Liver (tissue), 9 donors: Measurements from ENCODE around the gene CCM2L. TPM values are rescaled to one million over a fixed set of nuclear protein-coding genes. Genes with fewer than 3 reads are reported as not detected.

ENCODE experiments used
- DNase-seq: peaks from one replicate; pipeline ENCODE4 v3.0.0-alpha.2; 2017; ENCODE audit warnings: low spot score
- H3K27ac ChIP-seq, 2 donors: one replicate each; pipeline ENCODE4 v1.7.0; 2013; ENCODE audit warnings: inconsistent platforms in 2 of 2, low read length in 2 of 2, control low read depth in 1 of 2, low read depth in 1 of 2, mild to moderate bottlenecking in 1 of 2
- H3K27me3 ChIP-seq, 4 donors: one replicate each; pipeline versions ENCODE4 v1.6.1 to v1.7.0; 2013; ENCODE audit warnings: low read length in 3 of 4, inconsistent platforms in 1 of 4, mild to moderate bottlenecking in 1 of 4, moderate library complexity in 1 of 4; ENCODE audit not compliant: control insufficient read depth in 4 of 4, insufficient read depth in 4 of 4
- H3K36me3 ChIP-seq, 4 donors: one replicate each; pipeline versions ENCODE4 v1.6.1 to v1.7.0; 2013; ENCODE audit warnings: low read length in 3 of 4, mild to moderate bottlenecking in 3 of 4, low read depth in 1 of 4, moderate library complexity in 1 of 4; ENCODE audit not compliant: control insufficient read depth in 4 of 4, insufficient read depth in 3 of 4
- H3K4me1 ChIP-seq, 4 donors: one replicate each; pipeline versions ENCODE4 v1.6.1 to v1.7.0; 2013; ENCODE audit warnings: low read length in 3 of 4, mild to moderate bottlenecking in 3 of 4, moderate library complexity in 1 of 4; ENCODE audit not compliant: control insufficient read depth in 4 of 4, insufficient read depth in 4 of 4
- H3K4me3 ChIP-seq, 3 donors: one replicate each; pipeline versions ENCODE4 v1.6.1 to v1.7.0; 2013; ENCODE audit warnings: low read length in 3 of 3, control low read depth in 1 of 3, low read depth in 1 of 3, mild to moderate bottlenecking in 1 of 3
- H3K9ac ChIP-seq, 2 donors: one replicate each; pipeline ENCODE4 v1.7.0; 2013; ENCODE audit warnings: low read length in 2 of 2, mild to moderate bottlenecking in 2 of 2, moderate library complexity in 2 of 2, control low read depth in 1 of 2, low read depth in 1 of 2
- H3K9me3 ChIP-seq, 4 donors: one replicate each; pipeline versions ENCODE4 v1.6.1 to v1.7.0; 2013; ENCODE audit warnings: low read length in 3 of 4; ENCODE audit not compliant: control insufficient read depth in 4 of 4
- FOXA1 ChIP-seq: IDR thresholded peaks from 2 replicates; pipeline ENCODE4 v1.6.1; 2016; ENCODE audit warnings: antibody characterized with exemption
- GABPA ChIP-seq, 2 donors: IDR thresholded peaks in 1 of 2; conservative IDR thresholded peaks in 1 of 2; 2 replicates each; pipeline ENCODE4 v1.6.1; 2016; ENCODE audit warnings: antibody characterized with exemption in 2 of 2, mild to moderate bottlenecking in 1 of 2, moderate library complexity in 1 of 2
- HNF4A ChIP-seq, 2 donors: conservative IDR thresholded peaks; 2 replicates each; pipeline ENCODE4 v1.6.1; 2016; ENCODE audit warnings: antibody characterized with exemption in 2 of 2, mild to moderate bottlenecking in 2 of 2
- HNF4G ChIP-seq: IDR thresholded peaks from 2 replicates; pipeline ENCODE4 v1.6.1; 2016; ENCODE audit warnings: antibody characterized with exemption
- JUND ChIP-seq, 2 donors: IDR thresholded peaks; 2 replicates each; pipeline ENCODE4 v1.6.1; 2016; ENCODE audit warnings: antibody characterized with exemption in 2 of 2
- RAD21 ChIP-seq, 2 donors: IDR thresholded peaks; 2 replicates each; pipeline ENCODE4 v1.6.1; 2016; ENCODE audit warnings: antibody characterized with exemption in 2 of 2, mild to moderate bottlenecking in 2 of 2
- RXRA ChIP-seq, 2 donors: IDR thresholded peaks; 2 replicates each; pipeline ENCODE4 v1.6.1; 2017 to 2018; ENCODE audit warnings: antibody characterized with exemption in 2 of 2, mild to moderate bottlenecking in 1 of 2
- SP1 ChIP-seq: IDR thresholded peaks from 2 replicates; pipeline ENCODE4 v1.6.1; 2018; ENCODE audit warnings: antibody characterized with exemption, mild to moderate bottlenecking
- TAF1 ChIP-seq: conservative IDR thresholded peaks from 2 replicates; pipeline ENCODE4 v1.6.1; 2016; ENCODE audit warnings: antibody characterized with exemption, mild to moderate bottlenecking
- YY1 ChIP-seq: IDR thresholded peaks from 2 replicates; pipeline ENCODE4 v1.6.1; 2016; ENCODE audit warnings: antibody characterized with exemption, mild to moderate bottlenecking
- WGBS: extraction: QIAGEN DNeasy Blood & Tissue Kit; methylation state at CpG from one replicate; pipeline ENCODE4 v1.1.7; 2013; 5-methylcytosine and 5-hydroxymethylcytosine counted together
- polyA plus RNA-seq, 2 donors: library from polyadenylated mRNA; stranded (reverse) in 1 of 2; unstranded in 1 of 2; fragments of 200-250 nt in 1 of 2; fragments of >200 nt in 1 of 2; fragmentation: Nextera tagmentation in 1 of 2; extraction: Ambion mirVana in 1 of 2; gene quantifications; one replicate each; pipeline versions ENCODE4 v1.2.1 to v1.2.3, GENCODE V29; 2013 to 2015
- total RNA-seq, 2 donors: library from RNA; depleted of rRNA; stranded (reverse); fragments of >200 nt; gene quantifications; one replicate each; pipeline ENCODE4 v1.2.3, GENCODE V29; 2014
- TF ChIP-seq, protein P1 (sequence below): fragments of 150-350 bp; IDR thresholded peaks from 2 replicates; pipeline ENCODE4 v1.5.1; 2017; ENCODE audit warnings: improper control_type of control experiment, low read depth, low read length; ENCODE audit not compliant: missing input control
- TF ChIP-seq, protein P2 (sequence below): IDR thresholded peaks from 2 replicates; pipeline ENCODE4 v1.6.1; 2016; ENCODE audit warnings: antibody characterized with exemption
- TF ChIP-seq, protein P3 (sequence below): IDR thresholded peaks from 2 replicates; pipeline ENCODE4 v1.6.1; 2016; ENCODE audit warnings: antibody characterized with exemption, mild to moderate bottlenecking
- donor health status: healthy.
- donor health status: healthy.
- donor health status: healthy.
- donor health status: healthy.
- donor health status: healthy.

CCM2L gene
- total and polyA plus RNA-seq, 4 donors = 0.31 to 2.1 (median 1.2) TPM

DNA sequence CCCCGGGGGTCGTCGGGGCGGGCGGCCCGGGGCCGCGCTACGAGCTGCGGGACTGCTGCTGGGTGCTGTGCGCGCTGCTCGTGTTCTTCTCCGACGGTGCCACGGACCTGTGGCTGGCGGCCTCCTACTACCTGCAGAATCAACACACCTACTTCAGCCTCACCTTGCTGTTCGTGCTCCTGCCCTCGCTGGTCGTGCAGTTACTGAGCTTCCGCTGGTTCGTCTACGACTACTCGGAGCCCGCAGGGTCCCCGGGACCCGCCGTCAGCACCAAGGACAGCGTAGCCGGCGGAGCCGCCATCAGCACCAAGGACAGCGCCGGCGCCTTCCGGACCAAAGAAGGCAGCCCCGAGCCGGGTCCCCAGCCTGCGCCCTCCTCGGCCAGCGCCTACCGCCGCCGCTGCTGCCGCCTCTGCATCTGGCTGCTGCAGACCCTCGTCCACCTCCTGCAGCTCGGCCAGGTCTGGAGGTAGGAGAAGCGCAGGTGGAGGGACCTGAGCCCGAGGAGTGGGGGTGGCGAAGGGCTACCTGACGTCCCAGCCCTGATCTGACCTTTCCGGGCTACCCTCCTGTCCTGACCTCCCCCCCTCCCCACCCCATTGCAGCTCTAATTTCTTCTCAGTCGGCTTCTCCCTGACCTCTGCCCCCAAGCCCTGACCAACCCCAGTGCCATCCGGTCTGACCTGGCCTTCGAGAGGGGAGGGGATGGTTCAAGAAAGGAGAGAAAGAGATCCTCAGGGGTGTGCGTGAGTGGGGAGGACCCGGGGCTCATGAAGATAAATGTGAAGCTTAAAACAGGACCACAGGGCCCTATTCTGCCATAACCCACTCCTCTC, 41.7 kb upstream of the CCM2L start:
- Histone ChIP-seq H3K36me3 (no peaks in the 10 kb centered on the region), H3K27ac (no peak overlapping the region), H3K4me3 (peak overlapping the region in 1 of 3 donors; percentile 32), H3K9me3 (no peaks in the 10 kb centered on the region), H3K27me3 (peaks cover 3 to 9% (median 5%) of the 10 kb centered on the region in 4 donors), H3K9ac (no peak overlapping the region), H3K4me1 (peaks cover 0 to 4% (median 0%) of the 10 kb centered on the region in 4 donors)
- TF ChIP-seq RXRA (IDR thresholded peaks at IDR 0.05) = no peak
- TF ChIP-seq, protein P1, sequence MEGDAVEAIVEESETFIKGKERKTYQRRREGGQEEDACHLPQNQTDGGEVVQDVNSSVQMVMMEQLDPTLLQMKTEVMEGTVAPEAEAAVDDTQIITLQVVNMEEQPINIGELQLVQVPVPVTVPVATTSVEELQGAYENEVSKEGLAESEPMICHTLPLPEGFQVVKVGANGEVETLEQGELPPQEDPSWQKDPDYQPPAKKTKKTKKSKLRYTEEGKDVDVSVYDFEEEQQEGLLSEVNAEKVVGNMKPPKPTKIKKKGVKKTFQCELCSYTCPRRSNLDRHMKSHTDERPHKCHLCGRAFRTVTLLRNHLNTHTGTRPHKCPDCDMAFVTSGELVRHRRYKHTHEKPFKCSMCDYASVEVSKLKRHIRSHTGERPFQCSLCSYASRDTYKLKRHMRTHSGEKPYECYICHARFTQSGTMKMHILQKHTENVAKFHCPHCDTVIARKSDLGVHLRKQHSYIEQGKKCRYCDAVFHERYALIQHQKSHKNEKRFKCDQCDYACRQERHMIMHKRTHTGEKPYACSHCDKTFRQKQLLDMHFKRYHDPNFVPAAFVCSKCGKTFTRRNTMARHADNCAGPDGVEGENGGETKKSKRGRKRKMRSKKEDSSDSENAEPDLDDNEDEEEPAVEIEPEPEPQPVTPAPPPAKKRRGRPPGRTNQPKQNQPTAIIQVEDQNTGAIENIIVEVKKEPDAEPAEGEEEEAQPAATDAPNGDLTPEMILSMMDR = no peak
- TF ChIP-seq HNF4A (conservative IDR thresholded peaks at IDR 0.05) = no peak
- TF ChIP-seq GABPA (IDR thresholded peaks at IDR 0.05 in 1 of 2, conservative IDR thresholded peaks at IDR 0.05 in 1 of 2) = no peak
- TF ChIP-seq RAD21 (IDR thresholded peaks at IDR 0.05) = peak in 1 of 2 donors; percentile 11
- no peak for TF ChIP-seq HNF4G
- TF ChIP-seq, protein P2, sequence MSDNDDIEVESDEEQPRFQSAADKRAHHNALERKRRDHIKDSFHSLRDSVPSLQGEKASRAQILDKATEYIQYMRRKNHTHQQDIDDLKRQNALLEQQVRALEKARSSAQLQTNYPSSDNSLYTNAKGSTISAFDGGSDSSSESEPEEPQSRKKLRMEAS = no peak
- no peak for TF ChIP-seq JUND (IDR thresholded peaks at IDR 0.05)
- TF ChIP-seq TAF1 = no peak
- TF ChIP-seq, protein P3, sequence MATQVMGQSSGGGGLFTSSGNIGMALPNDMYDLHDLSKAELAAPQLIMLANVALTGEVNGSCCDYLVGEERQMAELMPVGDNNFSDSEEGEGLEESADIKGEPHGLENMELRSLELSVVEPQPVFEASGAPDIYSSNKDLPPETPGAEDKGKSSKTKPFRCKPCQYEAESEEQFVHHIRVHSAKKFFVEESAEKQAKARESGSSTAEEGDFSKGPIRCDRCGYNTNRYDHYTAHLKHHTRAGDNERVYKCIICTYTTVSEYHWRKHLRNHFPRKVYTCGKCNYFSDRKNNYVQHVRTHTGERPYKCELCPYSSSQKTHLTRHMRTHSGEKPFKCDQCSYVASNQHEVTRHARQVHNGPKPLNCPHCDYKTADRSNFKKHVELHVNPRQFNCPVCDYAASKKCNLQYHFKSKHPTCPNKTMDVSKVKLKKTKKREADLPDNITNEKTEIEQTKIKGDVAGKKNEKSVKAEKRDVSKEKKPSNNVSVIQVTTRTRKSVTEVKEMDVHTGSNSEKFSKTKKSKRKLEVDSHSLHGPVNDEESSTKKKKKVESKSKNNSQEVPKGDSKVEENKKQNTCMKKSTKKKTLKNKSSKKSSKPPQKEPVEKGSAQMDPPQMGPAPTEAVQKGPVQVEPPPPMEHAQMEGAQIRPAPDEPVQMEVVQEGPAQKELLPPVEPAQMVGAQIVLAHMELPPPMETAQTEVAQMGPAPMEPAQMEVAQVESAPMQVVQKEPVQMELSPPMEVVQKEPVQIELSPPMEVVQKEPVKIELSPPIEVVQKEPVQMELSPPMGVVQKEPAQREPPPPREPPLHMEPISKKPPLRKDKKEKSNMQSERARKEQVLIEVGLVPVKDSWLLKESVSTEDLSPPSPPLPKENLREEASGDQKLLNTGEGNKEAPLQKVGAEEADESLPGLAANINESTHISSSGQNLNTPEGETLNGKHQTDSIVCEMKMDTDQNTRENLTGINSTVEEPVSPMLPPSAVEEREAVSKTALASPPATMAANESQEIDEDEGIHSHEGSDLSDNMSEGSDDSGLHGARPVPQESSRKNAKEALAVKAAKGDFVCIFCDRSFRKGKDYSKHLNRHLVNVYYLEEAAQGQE = peak; percentile 100
- peak; percentile 82 for DNase-seq
- 6% methylated on average over 57 of the region's 57 CpGs for WGBS

DNA sequence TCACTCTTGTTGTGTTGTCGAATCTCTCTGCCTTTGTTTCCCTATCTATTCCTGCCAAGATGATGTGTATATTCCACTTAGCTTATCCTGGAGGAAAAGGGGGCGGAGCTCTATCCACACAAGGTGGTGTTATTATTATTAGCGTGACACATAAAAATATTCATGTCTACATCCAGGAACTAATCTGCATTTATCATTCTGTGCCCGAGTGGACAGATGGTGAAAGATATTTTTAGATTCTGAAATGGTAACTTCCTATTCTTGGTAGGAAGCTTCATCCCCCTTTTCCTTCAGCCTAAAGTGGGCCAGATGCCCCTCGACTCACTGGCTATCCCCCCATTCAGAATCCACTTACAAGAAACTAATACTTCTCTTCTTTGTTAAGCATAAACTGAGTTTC, 40.2 kb upstream of the CCM2L start:
- Histone ChIP-seq H3K27ac (no peak overlapping the region), H3K9me3 (no peaks in the 10 kb centered on the region), H3K36me3 (no peaks in the 10 kb centered on the region), H3K9ac (no peak overlapping the region), H3K27me3 (peaks cover 3 to 10% (median 7%) of the 10 kb centered on the region in 4 donors), H3K4me1 (peaks cover 0 to 4% (median 0%) of the 10 kb centered on the region in 4 donors), H3K4me3 (no peak overlapping the region)
- WGBS = 52% methylated on average over 5 of the region's 5 CpGs
- DNase-seq = no peak
- TF ChIP-seq TAF1 = no peak
- TF ChIP-seq SP1 = no peak
- TF ChIP-seq, protein P2 = no peak
- TF ChIP-seq, protein P1 = no peak
- TF ChIP-seq, protein P3 = no peak
- no peak for TF ChIP-seq GABPA (IDR thresholded peaks at IDR 0.05 in 1 of 2, conservative IDR thresholded peaks at IDR 0.05 in 1 of 2)
- TF ChIP-seq YY1 = no peak
- no peak for TF ChIP-seq FOXA1
